Measurements from ENCODE around the gene FBXW2.

- TF ChIP-seq CTCF (IDR thresholded peaks at IDR 0.05) (no peak), POLR2A (IDR thresholded peaks at IDR 0.05) (no peak)
Measured at GRCh38 chr9:120740132-120740531, 53.1 kb downstream of the FBXW2 start.
